ENCODE results near the gene C3orf52.

DNA sequence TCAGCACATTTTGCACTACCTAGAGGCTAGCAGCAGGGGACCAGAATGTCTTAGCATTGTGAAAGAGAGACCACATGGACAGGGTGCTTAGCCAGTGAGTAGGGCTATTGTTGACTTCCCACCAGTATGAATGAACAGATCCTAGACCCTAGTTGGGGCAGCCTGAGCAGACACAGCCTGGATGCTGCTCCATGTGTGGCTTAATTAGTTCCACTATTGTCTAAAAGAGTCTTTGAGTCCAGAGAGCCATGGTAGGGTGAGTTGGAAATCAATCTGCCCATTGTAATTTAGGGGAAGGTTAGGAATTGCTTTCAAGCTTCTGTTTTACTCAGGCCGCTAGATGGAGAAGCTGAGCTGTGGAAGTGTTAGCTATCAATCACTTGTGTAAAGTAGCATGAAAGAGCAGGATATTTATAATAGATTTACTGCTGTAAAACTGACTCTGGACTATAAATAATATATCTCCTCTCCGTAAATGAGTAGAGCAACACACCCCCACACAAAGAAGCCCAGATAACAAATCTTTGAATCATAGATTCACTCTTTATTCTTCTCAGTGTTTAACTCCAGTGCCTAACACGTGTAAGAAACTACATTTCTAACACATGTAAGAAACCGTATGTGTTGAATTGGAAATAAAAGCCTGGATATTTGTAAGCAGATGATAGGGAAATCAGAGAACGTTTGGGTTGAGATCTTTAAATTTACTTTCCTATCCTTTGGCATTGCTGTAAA, 50.9 kb downstream of the C3orf52 start:
- TF ChIP-seq CTCF (IDR thresholded peaks at IDR 0.05; ENCODE audit: poor library complexity, severe bottlenecking) (peak; percentile 87), RAD21 (conservative IDR thresholded peaks at IDR 0.05) (peak; percentile 85), TAF1 (IDR thresholded peaks at IDR 0.05; ENCODE audit: low read depth) (no peak), POLR2AphosphoS5 (IDR thresholded peaks at IDR 0.05) (no peak), EZH2 (IDR thresholded peaks at IDR 0.05; ENCODE audit: borderline replicate concordance, insufficient read depth, low read length, poor library complexity, severe bottlenecking) (no peak)
- TF ChIP-seq, protein P1, sequence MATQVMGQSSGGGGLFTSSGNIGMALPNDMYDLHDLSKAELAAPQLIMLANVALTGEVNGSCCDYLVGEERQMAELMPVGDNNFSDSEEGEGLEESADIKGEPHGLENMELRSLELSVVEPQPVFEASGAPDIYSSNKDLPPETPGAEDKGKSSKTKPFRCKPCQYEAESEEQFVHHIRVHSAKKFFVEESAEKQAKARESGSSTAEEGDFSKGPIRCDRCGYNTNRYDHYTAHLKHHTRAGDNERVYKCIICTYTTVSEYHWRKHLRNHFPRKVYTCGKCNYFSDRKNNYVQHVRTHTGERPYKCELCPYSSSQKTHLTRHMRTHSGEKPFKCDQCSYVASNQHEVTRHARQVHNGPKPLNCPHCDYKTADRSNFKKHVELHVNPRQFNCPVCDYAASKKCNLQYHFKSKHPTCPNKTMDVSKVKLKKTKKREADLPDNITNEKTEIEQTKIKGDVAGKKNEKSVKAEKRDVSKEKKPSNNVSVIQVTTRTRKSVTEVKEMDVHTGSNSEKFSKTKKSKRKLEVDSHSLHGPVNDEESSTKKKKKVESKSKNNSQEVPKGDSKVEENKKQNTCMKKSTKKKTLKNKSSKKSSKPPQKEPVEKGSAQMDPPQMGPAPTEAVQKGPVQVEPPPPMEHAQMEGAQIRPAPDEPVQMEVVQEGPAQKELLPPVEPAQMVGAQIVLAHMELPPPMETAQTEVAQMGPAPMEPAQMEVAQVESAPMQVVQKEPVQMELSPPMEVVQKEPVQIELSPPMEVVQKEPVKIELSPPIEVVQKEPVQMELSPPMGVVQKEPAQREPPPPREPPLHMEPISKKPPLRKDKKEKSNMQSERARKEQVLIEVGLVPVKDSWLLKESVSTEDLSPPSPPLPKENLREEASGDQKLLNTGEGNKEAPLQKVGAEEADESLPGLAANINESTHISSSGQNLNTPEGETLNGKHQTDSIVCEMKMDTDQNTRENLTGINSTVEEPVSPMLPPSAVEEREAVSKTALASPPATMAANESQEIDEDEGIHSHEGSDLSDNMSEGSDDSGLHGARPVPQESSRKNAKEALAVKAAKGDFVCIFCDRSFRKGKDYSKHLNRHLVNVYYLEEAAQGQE (IDR thresholded peaks at IDR 0.05; ENCODE audit: borderline replicate concordance): no peak
